Measurements from ENCODE around the gene KCNJ14. TPM values are rescaled to one million over a fixed set of nuclear protein-coding genes. Genes with fewer than 3 reads are reported as not detected.

KCNJ14 gene
- polyA plus RNA-seq, 1 of the 3 experiments (the other 2 are of a cell fraction), result 1.2 TPM

DNA sequence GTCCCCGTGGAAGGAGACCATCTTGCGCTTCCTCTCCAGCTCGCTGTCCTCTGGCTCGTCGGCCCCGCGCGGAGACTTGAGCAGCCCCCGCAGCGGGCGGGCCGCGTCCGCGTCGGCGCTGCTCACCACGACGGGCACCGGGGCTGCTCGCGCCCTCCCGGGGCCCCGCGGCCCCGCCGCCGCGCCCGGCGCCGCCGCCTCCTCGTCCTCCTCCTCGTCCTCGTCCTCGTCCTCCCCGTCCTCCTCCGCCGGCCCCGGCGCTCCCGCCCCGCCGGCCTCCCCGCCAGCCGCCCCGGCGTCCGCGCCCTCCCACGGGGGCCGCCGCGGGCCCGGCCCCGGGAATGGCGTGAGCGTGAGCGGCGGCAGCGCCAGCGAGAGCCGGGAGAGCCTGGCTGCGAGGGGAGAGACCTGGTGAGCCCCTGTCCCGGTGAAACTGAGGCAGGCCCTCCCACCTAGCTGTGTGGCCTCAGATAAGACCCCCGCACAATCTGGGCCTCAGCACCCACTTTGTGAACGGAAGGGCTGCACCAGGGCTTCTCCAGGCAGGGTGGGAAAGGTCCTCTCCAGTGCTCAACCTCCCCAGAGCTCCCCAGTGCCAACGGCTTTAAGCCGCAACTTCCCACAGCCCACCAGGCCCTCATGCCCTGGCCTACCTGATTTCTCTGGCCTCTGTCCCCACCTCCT is 38.5 kb downstream of the KCNJ14 start:
- H3K9ac ChIP-seq, result peak overlapping the region; percentile 74
- POLR2A ChIA-PET, result interaction anchor here (0.6 to 1.3 kb wide), 4 partner anchors 8 to 125 kb away, joined by 3 to 5 read pairs (median 3); partner anchors contain the start of genes RPL18 and SPHK2

DNA sequence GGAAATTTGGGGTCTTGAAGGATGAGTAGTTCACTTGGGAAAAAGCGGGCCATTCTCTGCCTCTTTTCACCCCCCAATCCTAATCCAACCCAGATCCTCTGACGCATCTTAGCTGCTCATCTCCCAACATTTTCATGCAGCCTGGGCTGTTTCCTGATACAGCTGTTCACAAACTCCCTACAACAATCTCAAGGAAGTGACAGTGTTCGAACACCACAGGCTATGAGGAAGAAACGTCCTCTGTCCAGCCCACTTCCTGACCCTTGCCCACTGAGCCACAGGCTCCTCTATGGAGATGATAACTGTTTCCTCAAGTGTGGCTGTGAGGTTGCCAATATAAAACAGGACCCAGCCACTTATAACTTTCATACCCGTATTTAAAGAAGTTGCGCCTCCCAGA is 40.0 kb downstream of the KCNJ14 start:
- WGBS (ENCODE audit: low lambda C conversion rate), result 84% methylated on average over 6 of the region's 6 CpGs
- Histone ChIP-seq H3K27ac (ENCODE audit: low read depth in 2 of 2, low read length in 1 of 2) (no peak overlapping the region), H3K27me3 (ENCODE audit: insufficient read depth) (no peaks in the 10 kb centered on the region), H3K4me3 (ENCODE audit: low read depth in 2 of 2, low read length in 1 of 2) (no peak overlapping the region), H3K9ac (no peak overlapping the region), H4K20me1 (ENCODE audit: insufficient read depth) (no peaks in the 10 kb centered on the region), H2AFZ (ENCODE audit: low read depth) (no peak overlapping the region), H3K4me2 (peak overlapping the region; percentile 70; the same call in 1 of the 2 replicates), H3F3A (replicated peaks; ENCODE audit: insufficient read depth) (peaks cover 19% of the 10 kb centered on the region), H3K36me3 (replicated peaks in 1 of 2; ENCODE audit: control insufficient read depth in 1 of 2, insufficient read depth in 2 of 2, low read length in 1 of 2) (peaks cover under 1 to 11% of the 10 kb centered on the region in 2 experiments), H3K4me1 (ENCODE audit: control insufficient read depth in 1 of 2, insufficient read depth in 2 of 2, low read depth in 1 of 2, low read length in 1 of 2) (peaks cover 3 to 15% of the 10 kb centered on the region in 2 experiments; a peak in 1 of 4 replicates), H3K9me3 (no peaks in the 10 kb centered on the region), H3K9me2 (no peaks in the 10 kb centered on the region), H3K79me2 (ENCODE audit: insufficient read depth) (peaks cover 11% of the 10 kb centered on the region; the same call in 1 of the 2 replicates)
- ChIA-PET CTCF (interaction anchor here (15.9 kb wide), 1 partner anchor 91 kb away, joined by 230 read pairs; no protein-coding TSS in a partner anchor), POLR2A (interaction anchor here (0.6 to 1.4 kb wide), 2 partner anchors 89 to 91 kb away, joined by 3 to 5 read pairs; no protein-coding TSS in a partner anchor)
- no peak for DNase-seq
- TF ChIP-seq, protein P1, sequence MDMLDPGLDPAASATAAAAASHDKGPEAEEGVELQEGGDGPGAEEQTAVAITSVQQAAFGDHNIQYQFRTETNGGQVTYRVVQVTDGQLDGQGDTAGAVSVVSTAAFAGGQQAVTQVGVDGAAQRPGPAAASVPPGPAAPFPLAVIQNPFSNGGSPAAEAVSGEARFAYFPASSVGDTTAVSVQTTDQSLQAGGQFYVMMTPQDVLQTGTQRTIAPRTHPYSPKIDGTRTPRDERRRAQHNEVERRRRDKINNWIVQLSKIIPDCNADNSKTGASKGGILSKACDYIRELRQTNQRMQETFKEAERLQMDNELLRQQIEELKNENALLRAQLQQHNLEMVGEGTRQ (IDR thresholded peaks at IDR 0.05; ENCODE audit: borderline replicate concordance, low read depth, low read length), result no peak
- TF ChIP-seq GABPA (IDR thresholded peaks at IDR 0.05; ENCODE audit: low read depth) (no peak), NRF1 (IDR thresholded peaks at IDR 0.05; ENCODE audit: low read depth, low read length) (no peak), GATA2 (CRISPR knock-in tag; IDR thresholded peaks at IDR 0.05) (no peak), JUND (IDR thresholded peaks at IDR 0.05) (no peak), TCF12 (IDR thresholded peaks at IDR 0.05) (no peak), EZH2phosphoT487 (IDR thresholded peaks at IDR 0.05; ENCODE audit: borderline replicate concordance, low read depth) (no peak), POLR2AphosphoS5 (IDR thresholded peaks at IDR 0.05; ENCODE audit: low read depth, low read length) (no peak), RXRA (IDR thresholded peaks at IDR 0.05; ENCODE audit: borderline replicate concordance, low read depth) (no peak), FOXJ3 (CRISPR knock-in tag; IDR thresholded peaks at IDR 0.05) (no peak), TAF1 (IDR thresholded peaks at IDR 0.05; ENCODE audit: borderline replicate concordance, low read depth, low read length) (no peak), RCOR1 (IDR thresholded peaks at IDR 0.05; ENCODE audit: low read length) (no peak), RAD21 (IDR thresholded peaks at IDR 0.05; ENCODE audit: low read length) (no peak), MEF2A (IDR thresholded peaks at IDR 0.05; ENCODE audit: borderline replicate concordance, low read depth) (no peak)
- TF ChIP-seq, protein P2, sequence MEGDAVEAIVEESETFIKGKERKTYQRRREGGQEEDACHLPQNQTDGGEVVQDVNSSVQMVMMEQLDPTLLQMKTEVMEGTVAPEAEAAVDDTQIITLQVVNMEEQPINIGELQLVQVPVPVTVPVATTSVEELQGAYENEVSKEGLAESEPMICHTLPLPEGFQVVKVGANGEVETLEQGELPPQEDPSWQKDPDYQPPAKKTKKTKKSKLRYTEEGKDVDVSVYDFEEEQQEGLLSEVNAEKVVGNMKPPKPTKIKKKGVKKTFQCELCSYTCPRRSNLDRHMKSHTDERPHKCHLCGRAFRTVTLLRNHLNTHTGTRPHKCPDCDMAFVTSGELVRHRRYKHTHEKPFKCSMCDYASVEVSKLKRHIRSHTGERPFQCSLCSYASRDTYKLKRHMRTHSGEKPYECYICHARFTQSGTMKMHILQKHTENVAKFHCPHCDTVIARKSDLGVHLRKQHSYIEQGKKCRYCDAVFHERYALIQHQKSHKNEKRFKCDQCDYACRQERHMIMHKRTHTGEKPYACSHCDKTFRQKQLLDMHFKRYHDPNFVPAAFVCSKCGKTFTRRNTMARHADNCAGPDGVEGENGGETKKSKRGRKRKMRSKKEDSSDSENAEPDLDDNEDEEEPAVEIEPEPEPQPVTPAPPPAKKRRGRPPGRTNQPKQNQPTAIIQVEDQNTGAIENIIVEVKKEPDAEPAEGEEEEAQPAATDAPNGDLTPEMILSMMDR (IDR thresholded peaks at IDR 0.05), result no peak
- TF ChIP-seq, protein P3, sequence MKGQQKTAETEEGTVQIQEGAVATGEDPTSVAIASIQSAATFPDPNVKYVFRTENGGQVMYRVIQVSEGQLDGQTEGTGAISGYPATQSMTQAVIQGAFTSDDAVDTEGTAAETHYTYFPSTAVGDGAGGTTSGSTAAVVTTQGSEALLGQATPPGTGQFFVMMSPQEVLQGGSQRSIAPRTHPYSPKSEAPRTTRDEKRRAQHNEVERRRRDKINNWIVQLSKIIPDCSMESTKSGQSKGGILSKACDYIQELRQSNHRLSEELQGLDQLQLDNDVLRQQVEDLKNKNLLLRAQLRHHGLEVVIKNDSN (IDR thresholded peaks at IDR 0.05; ENCODE audit: borderline replicate concordance, low read depth), result no peak

More for the DNA sequence above, 38.5 kb downstream of the KCNJ14 start:
- H3K79me2 ChIP-seq (ENCODE audit: insufficient read depth), result peaks cover 11% of the 10 kb centered on the region; the same call in 1 of the 2 replicates
- TF ChIP-seq JUND (IDR thresholded peaks at IDR 0.05), result no peak
- TF ChIP-seq CHD2 (IDR thresholded peaks at IDR 0.05; ENCODE audit: low read length, partially characterized antibody), result no peak
- TF ChIP-seq, protein P4, sequence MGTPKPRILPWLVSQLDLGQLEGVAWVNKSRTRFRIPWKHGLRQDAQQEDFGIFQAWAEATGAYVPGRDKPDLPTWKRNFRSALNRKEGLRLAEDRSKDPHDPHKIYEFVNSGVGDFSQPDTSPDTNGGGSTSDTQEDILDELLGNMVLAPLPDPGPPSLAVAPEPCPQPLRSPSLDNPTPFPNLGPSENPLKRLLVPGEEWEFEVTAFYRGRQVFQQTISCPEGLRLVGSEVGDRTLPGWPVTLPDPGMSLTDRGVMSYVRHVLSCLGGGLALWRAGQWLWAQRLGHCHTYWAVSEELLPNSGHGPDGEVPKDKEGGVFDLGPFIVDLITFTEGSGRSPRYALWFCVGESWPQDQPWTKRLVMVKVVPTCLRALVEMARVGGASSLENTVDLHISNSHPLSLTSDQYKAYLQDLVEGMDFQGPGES (IDR thresholded peaks at IDR 0.05; ENCODE audit: low read depth, low read length), result no peak
- TF ChIP-seq FOXJ3 (CRISPR knock-in tag; IDR thresholded peaks at IDR 0.05), result no peak
- no peak for TF ChIP-seq GATA2 (CRISPR knock-in tag; IDR thresholded peaks at IDR 0.05)
- no peak for TF ChIP-seq RAD21 (IDR thresholded peaks at IDR 0.05; ENCODE audit: low read length)
- TF ChIP-seq EP300 (IDR thresholded peaks at IDR 0.05; ENCODE audit: borderline replicate concordance in 1 of 2, low read depth in 1 of 2, low read length in 1 of 2), result no peak
- TF ChIP-seq, protein P5, sequence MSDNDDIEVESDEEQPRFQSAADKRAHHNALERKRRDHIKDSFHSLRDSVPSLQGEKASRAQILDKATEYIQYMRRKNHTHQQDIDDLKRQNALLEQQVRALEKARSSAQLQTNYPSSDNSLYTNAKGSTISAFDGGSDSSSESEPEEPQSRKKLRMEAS (IDR thresholded peaks at IDR 0.05; ENCODE audit: low read depth), result peak; percentile 34; the same call in 1 of the 2 replicates
- peak overlapping the region; percentile 58 to 62 for H3K4me3 ChIP-seq (ENCODE audit: low read depth in 2 of 2, low read length in 1 of 2)
- no peaks in the 10 kb centered on the region for H3K9me3 ChIP-seq
- no peaks in the 10 kb centered on the region for H4K20me1 ChIP-seq (ENCODE audit: insufficient read depth)
- peak overlapping the region; percentile 71 for H3K4me2 ChIP-seq
- peaks cover 20% of the 10 kb centered on the region for H3F3A ChIP-seq (replicated peaks; ENCODE audit: insufficient read depth)
- H3K4me1 ChIP-seq (ENCODE audit: control insufficient read depth in 1 of 2, insufficient read depth in 2 of 2, low read depth in 1 of 2, low read length in 1 of 2), result peaks cover 5 to 14% of the 10 kb centered on the region in 2 experiments; a peak in 2 of 4 replicates
- H3K27me3 ChIP-seq (ENCODE audit: insufficient read depth), result no peaks in the 10 kb centered on the region
- 0% methylated on average over 2 of the region's 70 CpGs for WGBS (ENCODE audit: low lambda C conversion rate)
- no peak overlapping the region for H2AFZ ChIP-seq (ENCODE audit: low read depth)
- H3K36me3 ChIP-seq (replicated peaks in 1 of 2; ENCODE audit: control insufficient read depth in 1 of 2, insufficient read depth in 2 of 2, low read length in 1 of 2), result peaks cover 0 to 11% of the 10 kb centered on the region in 2 experiments
- H3K9me2 ChIP-seq, result no peaks in the 10 kb centered on the region
- no peak for DNase-seq
- CTCF ChIA-PET, result interaction anchor here (1.0 to 15.9 kb wide), 4 partner anchors 15 to 173 kb away, joined by 3 to 230 read pairs (median 3); no protein-coding TSS in a partner anchor
- H3K27ac ChIP-seq (ENCODE audit: low read depth in 2 of 2, low read length in 1 of 2), result peak overlapping the region; percentile 40 to 66; a peak in 2 of 4 replicates

Data from SK-N-SH (cell line).